Liver (tissue), 9 donors: ENCODE results near the gene TMEM109. TPM values are rescaled to one million over a fixed set of nuclear protein-coding genes. Genes with fewer than 3 reads are reported as not detected.

Experiments
- DNase-seq: peaks from one replicate; pipeline ENCODE4 v3.0.0-alpha.2; 2017; ENCODE audit warnings: low spot score
- H3K27ac ChIP-seq, 2 donors: one replicate each; pipeline ENCODE4 v1.7.0; 2013; ENCODE audit warnings: inconsistent platforms in 2 of 2, low read length in 2 of 2, control low read depth in 1 of 2, low read depth in 1 of 2, mild to moderate bottlenecking in 1 of 2
- H3K27me3 ChIP-seq, 4 donors: one replicate each; pipeline versions ENCODE4 v1.6.1 to v1.7.0; 2013; ENCODE audit warnings: low read length in 3 of 4, inconsistent platforms in 1 of 4, mild to moderate bottlenecking in 1 of 4, moderate library complexity in 1 of 4; ENCODE audit not compliant: control insufficient read depth in 4 of 4, insufficient read depth in 4 of 4
- H3K36me3 ChIP-seq, 4 donors: one replicate each; pipeline versions ENCODE4 v1.6.1 to v1.7.0; 2013; ENCODE audit warnings: low read length in 3 of 4, mild to moderate bottlenecking in 3 of 4, low read depth in 1 of 4, moderate library complexity in 1 of 4; ENCODE audit not compliant: control insufficient read depth in 4 of 4, insufficient read depth in 3 of 4
- H3K4me1 ChIP-seq, 4 donors: one replicate each; pipeline versions ENCODE4 v1.6.1 to v1.7.0; 2013; ENCODE audit warnings: low read length in 3 of 4, mild to moderate bottlenecking in 3 of 4, moderate library complexity in 1 of 4; ENCODE audit not compliant: control insufficient read depth in 4 of 4, insufficient read depth in 4 of 4
- H3K4me3 ChIP-seq, 3 donors: one replicate each; pipeline versions ENCODE4 v1.6.1 to v1.7.0; 2013; ENCODE audit warnings: low read length in 3 of 3, control low read depth in 1 of 3, low read depth in 1 of 3, mild to moderate bottlenecking in 1 of 3
- H3K9ac ChIP-seq, 2 donors: one replicate each; pipeline ENCODE4 v1.7.0; 2013; ENCODE audit warnings: low read length in 2 of 2, mild to moderate bottlenecking in 2 of 2, moderate library complexity in 2 of 2, control low read depth in 1 of 2, low read depth in 1 of 2
- H3K9me3 ChIP-seq, 4 donors: one replicate each; pipeline versions ENCODE4 v1.6.1 to v1.7.0; 2013; ENCODE audit warnings: low read length in 3 of 4; ENCODE audit not compliant: control insufficient read depth in 4 of 4
- ATF3 ChIP-seq: IDR thresholded peaks from 2 replicates; pipeline ENCODE4 v1.6.1; 2016; ENCODE audit warnings: antibody characterized with exemption
- CTCF ChIP-seq: fragments of 150-350 bp; IDR thresholded peaks from 2 replicates; pipeline ENCODE4 v1.5.1; 2017; ENCODE audit warnings: improper control_type of control experiment, low read depth, low read length; ENCODE audit not compliant: missing input control
- EGR1 ChIP-seq, 2 donors: IDR thresholded peaks; 2 replicates each; pipeline ENCODE4 v1.6.1; 2016 to 2018; ENCODE audit warnings: antibody characterized with exemption in 2 of 2, low read depth in 2 of 2
- HNF4A ChIP-seq, 2 donors: conservative IDR thresholded peaks; 2 replicates each; pipeline ENCODE4 v1.6.1; 2016; ENCODE audit warnings: antibody characterized with exemption in 2 of 2, mild to moderate bottlenecking in 2 of 2
- HNF4G ChIP-seq: IDR thresholded peaks from 2 replicates; pipeline ENCODE4 v1.6.1; 2016; ENCODE audit warnings: antibody characterized with exemption
- JUND ChIP-seq, 2 donors: IDR thresholded peaks; 2 replicates each; pipeline ENCODE4 v1.6.1; 2016; ENCODE audit warnings: antibody characterized with exemption in 2 of 2
- NR2F2 ChIP-seq: IDR thresholded peaks from 2 replicates; pipeline ENCODE4 v1.6.1; 2016; ENCODE audit warnings: antibody characterized with exemption
- RAD21 ChIP-seq, 2 donors: IDR thresholded peaks; 2 replicates each; pipeline ENCODE4 v1.6.1; 2016; ENCODE audit warnings: antibody characterized with exemption in 2 of 2, mild to moderate bottlenecking in 2 of 2
- REST ChIP-seq: IDR thresholded peaks from 2 replicates; pipeline ENCODE4 v1.6.1; 2016; ENCODE audit warnings: antibody characterized with exemption, mild to moderate bottlenecking
- RXRA ChIP-seq, 2 donors: IDR thresholded peaks; 2 replicates each; pipeline ENCODE4 v1.6.1; 2017 to 2018; ENCODE audit warnings: antibody characterized with exemption in 2 of 2, mild to moderate bottlenecking in 1 of 2
- SP1 ChIP-seq: IDR thresholded peaks from 2 replicates; pipeline ENCODE4 v1.6.1; 2018; ENCODE audit warnings: antibody characterized with exemption, mild to moderate bottlenecking
- YY1 ChIP-seq: IDR thresholded peaks from 2 replicates; pipeline ENCODE4 v1.6.1; 2016; ENCODE audit warnings: antibody characterized with exemption, mild to moderate bottlenecking
- whole genome bisulfite sequencing: extraction: QIAGEN DNeasy Blood & Tissue Kit; methylation state at CpG from one replicate; pipeline ENCODE4 v1.1.7; 2013; 5-methylcytosine and 5-hydroxymethylcytosine counted together
- polyA plus RNA-seq, 2 donors: library from polyadenylated mRNA; stranded (reverse) in 1 of 2; unstranded in 1 of 2; fragments of 200-250 nt in 1 of 2; fragments of >200 nt in 1 of 2; fragmentation: Nextera tagmentation in 1 of 2; extraction: Ambion mirVana in 1 of 2; gene quantifications; one replicate each; pipeline versions ENCODE4 v1.2.1 to v1.2.3, GENCODE V29; 2013 to 2015
- total RNA-seq, 2 donors: library from RNA; depleted of rRNA; stranded (reverse); fragments of >200 nt; gene quantifications; one replicate each; pipeline ENCODE4 v1.2.3, GENCODE V29; 2014
- TF ChIP-seq, protein P1 (sequence below): IDR thresholded peaks from 2 replicates; pipeline ENCODE4 v1.6.1; 2016; ENCODE audit warnings: antibody characterized with exemption
- donor health status: healthy.
- donor health status: healthy.
- donor health status: healthy.
- donor health status: healthy.
- donor health status: healthy.

TMEM109 gene
- total and polyA plus RNA-seq, 4 donors = 20.6 to 40.3 (median 30.6) TPM

- no peak overlapping the region for H3K27ac ChIP-seq
- peaks cover 0 to 9% (median 2%) of the 10 kb centered on the region in 4 donors for H3K36me3 ChIP-seq
- peaks cover 5 to 23% (median 14%) of the 10 kb centered on the region in 4 donors for H3K4me1 ChIP-seq
- H3K4me3 ChIP-seq = no peak overlapping the region
- WGBS = 85% methylated on average over 5 of the region's 5 CpGs
- no peak overlapping the region for H3K9ac ChIP-seq
- no peak for DNase-seq
- no peaks in the 10 kb centered on the region for H3K9me3 ChIP-seq
- H3K27me3 ChIP-seq = no peaks in the 10 kb centered on the region
- no peak for TF ChIP-seq YY1
- TF ChIP-seq RXRA (IDR thresholded peaks at IDR 0.05) = no peak
- no peak for TF ChIP-seq SP1
- TF ChIP-seq REST = no peak
- no peak for TF ChIP-seq JUND (IDR thresholded peaks at IDR 0.05)
- TF ChIP-seq RAD21 (IDR thresholded peaks at IDR 0.05) = no peak
- TF ChIP-seq CTCF = no peak
- TF ChIP-seq, protein P1, sequence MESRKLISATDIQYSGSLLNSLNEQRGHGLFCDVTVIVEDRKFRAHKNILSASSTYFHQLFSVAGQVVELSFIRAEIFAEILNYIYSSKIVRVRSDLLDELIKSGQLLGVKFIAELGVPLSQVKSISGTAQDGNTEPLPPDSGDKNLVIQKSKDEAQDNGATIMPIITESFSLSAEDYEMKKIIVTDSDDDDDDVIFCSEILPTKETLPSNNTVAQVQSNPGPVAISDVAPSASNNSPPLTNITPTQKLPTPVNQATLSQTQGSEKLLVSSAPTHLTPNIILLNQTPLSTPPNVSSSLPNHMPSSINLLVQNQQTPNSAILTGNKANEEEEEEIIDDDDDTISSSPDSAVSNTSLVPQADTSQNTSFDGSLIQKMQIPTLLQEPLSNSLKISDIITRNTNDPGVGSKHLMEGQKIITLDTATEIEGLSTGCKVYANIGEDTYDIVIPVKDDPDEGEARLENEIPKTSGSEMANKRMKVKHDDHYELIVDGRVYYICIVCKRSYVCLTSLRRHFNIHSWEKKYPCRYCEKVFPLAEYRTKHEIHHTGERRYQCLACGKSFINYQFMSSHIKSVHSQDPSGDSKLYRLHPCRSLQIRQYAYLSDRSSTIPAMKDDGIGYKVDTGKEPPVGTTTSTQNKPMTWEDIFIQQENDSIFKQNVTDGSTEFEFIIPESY = no peak
- TF ChIP-seq EGR1 (IDR thresholded peaks at IDR 0.05; ENCODE audit: low read depth in 2 of 2) = no peak
- TF ChIP-seq HNF4A (conservative IDR thresholded peaks at IDR 0.05) = no peak
- TF ChIP-seq HNF4G = no peak
These were observed 34.3 kb downstream of the TMEM109 start for GRCh38 chr11:60948250-60948649.

DNA sequence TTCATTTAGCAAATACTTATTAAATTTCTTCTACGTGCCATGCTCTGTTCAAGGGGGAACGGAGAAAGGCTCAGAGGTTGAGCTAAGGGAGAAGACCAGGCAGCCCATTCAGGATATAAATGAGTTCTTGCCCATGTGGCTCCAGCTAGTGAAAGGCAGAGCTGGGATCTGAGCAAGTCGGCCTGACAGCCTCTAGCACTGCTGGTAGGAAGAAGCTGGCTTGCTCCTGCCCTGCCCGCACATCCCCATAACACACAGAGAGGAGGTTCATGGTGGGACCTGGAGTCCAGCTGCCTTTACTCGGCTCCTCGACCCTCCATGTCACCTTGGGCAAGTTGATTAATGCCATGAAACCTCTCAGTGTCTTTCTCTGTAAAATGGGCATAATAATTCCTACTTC, 36.1 kb downstream of the TMEM109 start:
- Histone ChIP-seq H3K4me1 (peaks cover 5 to 23% (median 14%) of the 10 kb centered on the region in 4 donors), H3K9me3 (no peaks in the 10 kb centered on the region), H3K4me3 (no peak overlapping the region), H3K36me3 (peaks cover 0 to 5% (median 1%) of the 10 kb centered on the region in 4 donors), H3K9ac (no peak overlapping the region), H3K27me3 (no peaks in the 10 kb centered on the region), H3K27ac (no peak overlapping the region)
- 85% methylated on average over 6 of the region's 6 CpGs for WGBS
- TF ChIP-seq NR2F2 (no peak), RXRA (IDR thresholded peaks at IDR 0.05) (no peak), ATF3 (no peak), SP1 (no peak), YY1 (no peak)
- DNase-seq = no peak
